Prostate gland (tissue), 2 donors: Measurements from ENCODE around the gene IFRD1.
A peak's percentile ranks its signal among the peaks of the same experiment; 100 is the strongest.

Experiments used
- CTCF ChIP-seq, 4 experiments: fragments of 200-600 bp in 2 of 4; fragments of 450-650 bp in 2 of 4; sonication (generic) in 2 of 4; IDR thresholded peaks; 1 replicate in 3 of 4; 2 replicates in 1 of 4; pipeline ENCODE4 v1.5.1; 2016 to 2019; ENCODE audit warnings: antibody characterized with exemption in 4 of 4, mild to moderate bottlenecking in 2 of 4, moderate library complexity in 2 of 4
- POLR2AphosphoS5 ChIP-seq: sonication (generic); formaldehyde crosslinking; IDR thresholded peaks from one replicate; pipeline ENCODE4 v1.6.1; 2017; ENCODE audit warnings: antibody characterized with exemption

DNA sequence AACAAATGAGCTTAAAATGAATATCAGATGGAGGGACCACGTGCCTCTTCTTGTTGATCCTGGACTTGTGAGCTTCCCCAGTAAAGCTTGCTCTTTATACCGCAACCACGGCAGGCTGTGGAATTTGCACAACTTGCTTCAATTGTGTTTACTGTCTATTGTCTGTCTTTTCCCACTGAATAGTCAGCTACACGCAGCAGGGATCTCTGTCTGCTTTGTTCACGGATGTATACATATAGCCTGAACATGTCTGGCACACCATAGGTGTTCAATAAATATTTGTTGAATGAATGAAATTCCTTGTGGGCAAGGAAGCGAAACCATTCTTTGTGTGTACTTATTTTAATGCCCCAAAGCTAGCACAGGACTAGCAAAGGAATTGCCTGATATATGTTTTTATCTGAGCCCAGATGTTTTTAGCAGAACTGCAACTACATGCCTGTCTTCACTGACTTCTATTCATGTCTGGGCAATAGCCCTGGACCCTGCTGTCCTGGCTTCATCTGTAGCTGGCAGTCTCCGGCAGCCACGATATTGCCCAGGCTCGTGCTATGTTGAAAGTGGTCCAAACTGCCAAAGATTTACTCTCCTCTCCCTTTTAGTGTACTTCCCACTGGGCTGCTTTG is 29.9 kb upstream of the IFRD1 start:
- TF ChIP-seq CTCF (IDR thresholded peaks at IDR 0.05) (no peak), POLR2AphosphoS5 (peak; percentile 53)
